Body of pancreas (tissue), 4 donors: ENCODE results near the gene DOK6. TPM values are rescaled to one million over a fixed set of nuclear protein-coding genes. Genes with fewer than 3 reads are reported as not detected.

Experiments used
- ATAC-seq: fragments of 150-250 bp; one replicate; pipeline ENCODE4 v1.9.1; 2016
- DNase-seq, 4 donors: peaks; one replicate each; pipeline ENCODE4 v3.0.0-alpha.2; 2019
- H3K27ac ChIP-seq, 4 donors: fragments of 200-600 bp; sonication (generic); 1 replicate in 3 of 4; 2 replicates in 1 of 4; pipeline versions ENCODE4 v1.5.1 to v1.6.1; 2016 to 2019; ENCODE audit warnings: mild to moderate bottlenecking in 1 of 4, mixed read lengths in 1 of 4, moderate library complexity in 1 of 4
- H3K27me3 ChIP-seq, 2 donors: fragments of 200-600 bp; sonication (generic); one replicate each; pipeline ENCODE4 v1.6.0; 2016; ENCODE audit warnings: mild to moderate bottlenecking in 1 of 2
- H3K36me3 ChIP-seq, 2 donors: fragments of 200-600 bp; sonication (generic); replicated peaks in 1 of 2; 2 replicates each; pipeline ENCODE4 v1.5.1; 2016; ENCODE audit warnings: low read depth in 2 of 2; ENCODE audit not compliant: insufficient read depth in 1 of 2
- H3K4me1 ChIP-seq: fragments of 200-600 bp; sonication (generic); one replicate; pipeline ENCODE4 v1.6.0; 2016
- H3K4me3 ChIP-seq, 2 donors: fragments of 200-600 bp; sonication (generic); 1 replicate in 1 of 2; 2 replicates in 1 of 2; pipeline ENCODE4 v1.5.1; 2016 to 2019
- H3K9me3 ChIP-seq, 3 donors: fragments of 200-600 bp; sonication (generic); 1 replicate in 2 of 3; 2 replicates in 1 of 3; pipeline ENCODE4 v1.5.1; 2016
- POLR2A ChIP-seq, 3 donors: fragments of 450-650 bp; IDR thresholded peaks; one replicate each; pipeline ENCODE4 v1.6.1; 2016; ENCODE audit warnings: antibody characterized with exemption in 3 of 3, mild to moderate bottlenecking in 2 of 3
- WGBS, 2 donors: methylation state at CpG; one replicate each; pipeline ENCODE4 v1.1.5; 2017; 5-methylcytosine and 5-hydroxymethylcytosine counted together
- intact Hi-C: fragments of 100-400 bp; cut with DNase I; formaldehyde crosslinking; loops from one replicate; pipeline ENCODE4 v1.15.1; 2023
- total RNA-seq, 2 donors: library from RNA; depleted of rRNA; stranded (reverse); fragments of >200 nt; gene quantifications; one replicate each; pipeline ENCODE4 v1.1.0, GENCODE V29; 2016
- TF ChIP-seq, protein P1 (sequence below), 7 experiments: fragments of 450-650 bp in 4 of 7; fragments of 200-600 bp in 3 of 7; sonication (generic) in 3 of 7; IDR thresholded peaks; one replicate each; pipeline ENCODE4 v1.5.1; 2016 to 2019; ENCODE audit warnings: antibody characterized with exemption in 7 of 7

DOK6 gene
- total RNA-seq, 2 donors from 2014 or later = under 0.01 to 0.66 TPM

DNA sequence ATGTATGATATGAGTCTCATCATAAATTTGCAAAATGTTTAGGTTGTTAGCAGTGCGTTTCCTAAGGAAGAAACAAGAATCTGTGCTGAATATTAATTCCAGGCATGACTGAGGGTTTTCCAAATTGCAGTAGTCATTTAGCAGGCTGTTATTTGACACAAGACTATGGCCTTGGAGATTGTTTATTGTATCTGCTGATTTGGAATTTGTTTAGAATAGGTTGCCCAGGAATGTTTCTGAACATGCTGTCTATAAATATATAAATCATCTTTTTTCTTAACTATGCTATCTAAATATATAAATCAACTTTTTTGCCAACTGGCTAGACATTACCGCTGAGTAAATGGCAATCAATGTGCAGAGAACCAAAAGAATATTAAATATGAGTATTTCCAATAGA is 90.9 kb downstream of the DOK6 start:
- H3K27me3 ChIP-seq = no peaks in the 10 kb centered on the region
- 39 to 64% methylated on average over 2 of the region's 2 CpGs for WGBS, 2 donors
- no peaks in the 10 kb centered on the region for H3K9me3 ChIP-seq
- TF ChIP-seq, protein P1, sequence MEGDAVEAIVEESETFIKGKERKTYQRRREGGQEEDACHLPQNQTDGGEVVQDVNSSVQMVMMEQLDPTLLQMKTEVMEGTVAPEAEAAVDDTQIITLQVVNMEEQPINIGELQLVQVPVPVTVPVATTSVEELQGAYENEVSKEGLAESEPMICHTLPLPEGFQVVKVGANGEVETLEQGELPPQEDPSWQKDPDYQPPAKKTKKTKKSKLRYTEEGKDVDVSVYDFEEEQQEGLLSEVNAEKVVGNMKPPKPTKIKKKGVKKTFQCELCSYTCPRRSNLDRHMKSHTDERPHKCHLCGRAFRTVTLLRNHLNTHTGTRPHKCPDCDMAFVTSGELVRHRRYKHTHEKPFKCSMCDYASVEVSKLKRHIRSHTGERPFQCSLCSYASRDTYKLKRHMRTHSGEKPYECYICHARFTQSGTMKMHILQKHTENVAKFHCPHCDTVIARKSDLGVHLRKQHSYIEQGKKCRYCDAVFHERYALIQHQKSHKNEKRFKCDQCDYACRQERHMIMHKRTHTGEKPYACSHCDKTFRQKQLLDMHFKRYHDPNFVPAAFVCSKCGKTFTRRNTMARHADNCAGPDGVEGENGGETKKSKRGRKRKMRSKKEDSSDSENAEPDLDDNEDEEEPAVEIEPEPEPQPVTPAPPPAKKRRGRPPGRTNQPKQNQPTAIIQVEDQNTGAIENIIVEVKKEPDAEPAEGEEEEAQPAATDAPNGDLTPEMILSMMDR (IDR thresholded peaks at IDR 0.05) = no peak
- no peak for TF ChIP-seq POLR2A (IDR thresholded peaks at IDR 0.05)
- intact Hi-C loops = no loop called here
- H3K27ac ChIP-seq = no peak overlapping the region
- H3K36me3 ChIP-seq = no peaks in the 10 kb centered on the region
- DNase-seq (no peak), ATAC-seq (no peak)
- no peak overlapping the region for H3K4me3 ChIP-seq
- H3K4me1 ChIP-seq = no peaks in the 10 kb centered on the region

DNA sequence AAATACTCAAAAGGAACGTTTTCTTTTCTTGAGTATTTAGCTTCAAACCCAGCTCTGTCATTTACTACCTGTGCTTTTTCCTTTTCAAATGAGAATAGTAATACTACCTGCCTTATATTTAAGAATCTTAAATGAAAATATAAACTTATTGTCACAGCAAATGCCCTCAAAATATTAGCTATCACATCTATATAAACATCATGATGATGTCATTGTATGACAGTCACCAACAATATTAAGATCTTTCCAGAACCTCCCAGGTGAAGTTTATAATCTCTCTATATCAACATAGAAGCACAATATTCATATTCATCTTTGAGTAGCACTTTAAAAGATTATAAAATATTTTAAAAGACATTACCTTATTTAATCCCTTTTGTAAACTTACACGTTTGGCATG is 92.2 kb downstream of the DOK6 start:
- no peaks in the 10 kb centered on the region for H3K4me1 ChIP-seq
- ATAC-seq = no peak
- intact Hi-C loops = no loop called here
- H3K36me3 ChIP-seq = no peaks in the 10 kb centered on the region
- no peak overlapping the region for H3K4me3 ChIP-seq
- no peaks in the 10 kb centered on the region for H3K27me3 ChIP-seq
- 48 to 61% methylated on average over 2 of the region's 2 CpGs for WGBS, 2 donors
- H3K27ac ChIP-seq = no peak overlapping the region
- DNase-seq = no peak
- TF ChIP-seq, protein P1 (IDR thresholded peaks at IDR 0.05) = no peak
- no peaks in the 10 kb centered on the region for H3K9me3 ChIP-seq

DNA sequence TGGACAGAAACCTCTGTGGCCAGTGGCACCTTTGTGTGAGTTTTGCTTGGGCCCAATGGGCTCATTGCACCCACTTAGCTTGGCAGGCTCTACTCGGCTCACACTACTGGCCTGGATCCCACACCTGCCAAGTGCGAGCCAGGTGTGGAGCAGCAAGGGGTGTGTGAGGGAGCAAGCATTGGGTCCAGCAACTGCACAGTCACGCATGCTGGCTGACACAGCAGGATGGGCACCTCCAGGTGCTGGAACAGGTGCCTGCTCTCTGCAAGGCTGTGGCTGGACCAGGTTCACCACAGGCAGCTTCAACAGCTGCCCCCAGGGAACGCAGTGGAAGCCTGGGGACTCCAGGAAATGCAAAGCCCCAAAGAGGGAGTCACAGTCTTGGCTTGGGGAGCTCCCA is 94.2 kb downstream of the DOK6 start:
- Histone ChIP-seq H3K36me3 (no peaks in the 10 kb centered on the region), H3K9me3 (no peaks in the 10 kb centered on the region), H3K4me3 (no peak overlapping the region), H3K27me3 (no peaks in the 10 kb centered on the region), H3K4me1 (no peaks in the 10 kb centered on the region), H3K27ac (no peak overlapping the region)
- TF ChIP-seq, protein P1 (IDR thresholded peaks at IDR 0.05) = no peak
- TF ChIP-seq POLR2A (IDR thresholded peaks at IDR 0.05) = no peak
- DNase-seq = no peak
- ATAC-seq = no peak
- intact Hi-C loops = no loop called here
- WGBS, 2 donors = 79 to 80% methylated on average over 3 to 4 of the region's 4 CpGs

DNA sequence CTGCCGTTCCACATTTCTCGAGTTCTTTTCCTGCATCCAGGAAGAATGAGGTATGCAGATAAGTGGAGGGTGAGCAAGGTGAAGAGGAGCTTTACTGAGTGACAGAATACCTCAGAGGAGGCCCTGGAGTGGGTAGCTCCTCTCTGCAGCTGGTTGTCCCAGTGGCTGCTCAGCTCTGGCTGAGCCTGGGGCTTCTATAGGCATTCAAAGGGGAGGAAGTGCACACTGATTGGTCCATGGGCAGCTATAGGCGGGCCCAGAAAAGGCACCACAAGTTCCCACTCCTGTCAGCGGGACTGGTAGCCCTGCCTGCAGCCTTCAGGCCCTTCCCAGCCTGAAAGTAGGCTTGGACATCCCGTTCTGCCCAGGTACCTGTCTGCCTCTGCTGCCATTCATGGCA is 94.7 kb downstream of the DOK6 start:
- ATAC-seq = no peak
- H3K4me3 ChIP-seq = no peak overlapping the region
- H3K36me3 ChIP-seq = no peaks in the 10 kb centered on the region
- DNase-seq = no peak
- no peaks in the 10 kb centered on the region for H3K27me3 ChIP-seq
- 62 to 92% methylated on average over 3 to 5 of the region's 5 CpGs for WGBS, 2 donors
- H3K4me1 ChIP-seq = no peaks in the 10 kb centered on the region
- H3K27ac ChIP-seq = no peak overlapping the region
- TF ChIP-seq, protein P1 (IDR thresholded peaks at IDR 0.05) = no peak
- no peak for TF ChIP-seq POLR2A (IDR thresholded peaks at IDR 0.05)
- intact Hi-C loops = no loop called here
- no peaks in the 10 kb centered on the region for H3K9me3 ChIP-seq

DNA sequence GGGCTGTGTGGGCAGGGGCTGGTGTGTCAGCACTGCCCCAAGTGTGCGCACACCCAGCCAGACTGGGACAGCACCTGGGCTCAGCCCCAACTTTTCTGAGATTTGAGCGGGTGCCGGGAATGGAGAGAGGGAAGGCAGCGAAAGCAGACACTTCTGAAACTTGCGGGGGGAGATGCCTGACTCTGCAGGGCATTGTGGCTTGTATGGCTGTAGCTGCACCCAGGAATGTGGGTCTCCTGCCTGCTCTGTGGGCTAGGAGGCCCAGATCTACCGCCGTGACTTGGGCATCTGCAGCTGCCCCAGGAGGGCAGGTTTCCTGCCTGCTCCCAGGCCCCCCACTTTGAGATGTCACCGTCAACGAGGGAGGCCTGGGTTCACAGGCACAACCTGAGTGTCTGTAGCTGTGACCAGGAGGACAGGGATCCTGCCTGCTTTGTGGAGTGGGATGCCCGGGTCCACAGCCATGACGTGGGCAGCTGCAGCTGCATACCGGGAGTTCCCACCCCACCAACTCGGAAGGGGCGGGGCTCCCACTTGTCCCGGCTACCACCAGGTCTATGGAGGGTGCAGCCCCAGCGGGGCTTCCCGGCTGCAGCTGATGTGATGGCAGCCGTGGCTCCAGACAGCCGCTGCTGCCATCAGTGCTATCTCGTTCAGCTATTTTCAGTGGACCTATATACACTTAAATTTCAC is 95.3 kb downstream of the DOK6 start:
- ATAC-seq (no peak), DNase-seq (no peak)
- no peak for TF ChIP-seq POLR2A (IDR thresholded peaks at IDR 0.05)
- TF ChIP-seq, protein P1 (IDR thresholded peaks at IDR 0.05) = no peak

More for the DNA sequence above, 95.3 kb downstream of the DOK6 start:
- Histone ChIP-seq H3K27ac (no peak overlapping the region), H3K27me3 (no peaks in the 10 kb centered on the region), H3K9me3 (no peaks in the 10 kb centered on the region), H3K36me3 (no peaks in the 10 kb centered on the region), H3K4me3 (no peak overlapping the region), H3K4me1 (no peaks in the 10 kb centered on the region)
- intact Hi-C loops = no loop called here
- 73 to 80% methylated on average over 14 to 20 of the region's 20 CpGs for WGBS, 2 donors
